ENCODE results near the gene FOXI3. TPM values are rescaled to one million over a fixed set of nuclear protein-coding genes. Genes with fewer than 3 reads are reported as not detected.
"Not testable (repeated sequence)": the region's sequence is repeated elsewhere in the genome, so short reads cannot be mapped to it uniquely, and the experiment has no call there.

The FOXI3 gene
- polyA plus RNA-seq, 1 of the 3 experiments (the other 2 are of a cell fraction): not detected

DNA sequence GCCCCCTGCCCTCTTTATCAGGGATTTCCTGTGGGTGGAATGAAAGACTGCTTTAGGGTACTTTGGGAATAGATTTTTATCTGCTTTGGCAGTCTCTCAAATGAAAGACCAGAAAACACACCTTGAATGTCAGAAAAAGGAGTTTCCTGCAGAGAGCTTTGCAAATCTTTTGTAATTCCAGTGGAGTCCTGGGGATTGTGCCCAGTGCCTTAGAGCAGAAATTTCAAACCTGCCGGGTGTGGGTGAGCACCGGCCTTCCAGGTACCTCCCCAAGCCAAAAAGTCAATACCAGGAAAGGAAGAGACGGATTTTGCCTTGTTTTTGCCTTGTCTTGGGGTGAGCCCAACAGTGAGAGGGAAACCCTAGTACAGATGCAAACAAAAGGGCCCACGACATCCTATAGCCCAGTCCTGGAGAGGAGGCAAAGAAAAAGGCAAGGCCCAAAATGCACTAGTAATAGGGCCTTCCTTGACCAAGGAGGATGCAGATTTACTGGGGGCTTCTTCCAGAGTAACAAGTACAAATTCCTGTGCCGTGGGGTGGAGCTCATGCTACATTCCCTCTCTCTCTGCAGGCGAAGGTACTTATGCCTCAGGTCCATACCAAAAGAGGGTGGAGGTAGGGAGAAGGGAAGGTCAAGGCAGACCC is 36.4 kb downstream of the FOXI3 start:
- WGBS (ENCODE audit: low lambda C conversion rate): 36% methylated on average over 6 of the region's 6 CpGs
- Histone ChIP-seq H3K27ac (ENCODE audit: low read depth in 2 of 2, low read length in 1 of 2) (no peak overlapping the region), H3K4me2 (no peak overlapping the region), H3K9ac (no peak overlapping the region), H3K9me3 (no peaks in the 10 kb centered on the region), H2AFZ (ENCODE audit: low read depth) (no peak overlapping the region), H3K4me1 (ENCODE audit: control insufficient read depth in 1 of 2, insufficient read depth in 2 of 2, low read depth in 1 of 2, low read length in 1 of 2) (peaks cover 0 to 2% of the 10 kb centered on the region in 2 experiments; a peak in 1 of 4 replicates), H3K4me3 (ENCODE audit: low read depth in 2 of 2, low read length in 1 of 2) (no peak overlapping the region), H4K20me1 (ENCODE audit: insufficient read depth) (no peaks in the 10 kb centered on the region), H3K36me3 (replicated peaks in 1 of 2; ENCODE audit: control insufficient read depth in 1 of 2, insufficient read depth in 2 of 2, low read length in 1 of 2) (no peaks in the 10 kb centered on the region), H3K9me2 (no peaks in the 10 kb centered on the region), H3K79me2 (ENCODE audit: insufficient read depth) (no peaks in the 10 kb centered on the region), H3F3A (replicated peaks; ENCODE audit: insufficient read depth) (no peaks in the 10 kb centered on the region), H3K27me3 (ENCODE audit: insufficient read depth) (no peaks in the 10 kb centered on the region)
- TF ChIP-seq JUND (IDR thresholded peaks at IDR 0.05) (no peak), REST (IDR thresholded peaks at IDR 0.05; ENCODE audit: low read depth, low read length) (no peak), ELF1 (IDR thresholded peaks at IDR 0.05) (no peak), TAF1 (IDR thresholded peaks at IDR 0.05; ENCODE audit: borderline replicate concordance, low read depth, low read length) (no peak), RCOR1 (IDR thresholded peaks at IDR 0.05; ENCODE audit: low read length) (no peak), NRF1 (IDR thresholded peaks at IDR 0.05; ENCODE audit: low read depth, low read length) (no peak)
- no peak for DNase-seq
- ChIA-PET POLR2A (no interaction called here), CTCF (interaction anchor here (1.3 kb wide), 1 partner anchor 38 kb away, joined by 3 read pairs; no protein-coding TSS in a partner anchor)

GRCh38 chr2:88408870-88409269 is 43.6 kb downstream of the FOXI3 start:
- H3K27ac ChIP-seq (ENCODE audit: low read depth in 2 of 2, low read length in 1 of 2); H3K9me3 ChIP-seq; H3K4me1 ChIP-seq (ENCODE audit: control insufficient read depth in 1 of 2, insufficient read depth in 2 of 2, low read depth in 1 of 2, low read length in 1 of 2); H3K4me2 ChIP-seq; H3K9me2 ChIP-seq; POLR2A ChIA-PET; H4K20me1 ChIP-seq (ENCODE audit: insufficient read depth); H2AFZ ChIP-seq (ENCODE audit: low read depth); H3K36me3 ChIP-seq (replicated peaks in 1 of 2; ENCODE audit: control insufficient read depth in 1 of 2, insufficient read depth in 2 of 2, low read length in 1 of 2); H3F3A ChIP-seq (replicated peaks; ENCODE audit: insufficient read depth); H3K4me3 ChIP-seq (ENCODE audit: low read depth in 2 of 2, low read length in 1 of 2); H3K79me2 ChIP-seq (ENCODE audit: insufficient read depth); H3K9ac ChIP-seq; H3K27me3 ChIP-seq (ENCODE audit: insufficient read depth); DNase-seq: not testable (repeated sequence)
- CTCF ChIA-PET: interaction anchor here (1.2 kb wide), 1 partner anchor 8 kb away, joined by 3 read pairs; no protein-coding TSS in a partner anchor
- WGBS (ENCODE audit: low lambda C conversion rate): 17% methylated on average over 5 of the region's 5 CpGs

Data from SK-N-SH (cell line).